ENCODE data around the gene PAGE2.
"Not testable (repeated sequence)": the region's sequence is repeated elsewhere in the genome, so short reads cannot be mapped to it uniquely, and the experiment has no call there.

Gene PAGE2

DNA sequence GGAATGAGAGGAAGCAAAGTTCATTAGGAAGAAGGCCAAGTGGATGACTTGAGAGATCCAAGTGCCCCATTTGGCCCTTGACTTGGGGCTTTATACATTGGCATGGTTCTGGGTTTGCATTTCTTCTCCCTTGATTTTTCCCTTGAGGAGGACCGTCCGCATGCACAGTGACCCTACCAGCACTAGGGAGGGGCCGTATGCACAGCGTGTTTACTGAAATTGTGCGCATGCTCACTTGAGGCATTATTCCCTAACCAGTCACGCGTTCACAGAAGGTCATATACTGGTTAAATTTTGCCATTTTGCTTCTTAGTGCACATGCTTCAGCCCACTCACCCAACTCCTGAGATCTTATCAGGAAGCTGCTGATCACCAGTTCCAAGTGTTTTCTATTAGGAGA, 35.1 kb downstream of the PAGE2 start:
- no peak for DNase-seq (ENCODE audit: low spot score)

DNA sequence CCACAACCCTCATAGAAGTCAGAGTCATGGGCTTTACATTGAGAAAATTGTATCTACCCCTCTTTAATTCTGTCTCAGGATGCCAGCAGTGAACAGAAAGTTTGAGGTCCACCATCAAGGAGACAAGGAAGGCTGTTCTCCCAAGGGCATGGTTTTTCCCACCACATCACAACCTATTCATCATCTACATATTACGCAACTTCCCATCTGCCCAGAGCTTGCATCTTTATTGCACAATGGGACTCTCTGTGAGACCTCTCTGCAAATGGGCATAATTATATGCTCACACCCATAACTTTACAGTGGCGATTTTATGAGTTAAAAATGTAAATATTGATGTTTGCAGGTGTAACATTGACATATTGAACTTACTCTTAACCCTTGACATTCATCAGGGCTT, 38.9 kb downstream of the PAGE2 start:
- DNase-seq (ENCODE audit: low spot score) = no peak

DNA sequence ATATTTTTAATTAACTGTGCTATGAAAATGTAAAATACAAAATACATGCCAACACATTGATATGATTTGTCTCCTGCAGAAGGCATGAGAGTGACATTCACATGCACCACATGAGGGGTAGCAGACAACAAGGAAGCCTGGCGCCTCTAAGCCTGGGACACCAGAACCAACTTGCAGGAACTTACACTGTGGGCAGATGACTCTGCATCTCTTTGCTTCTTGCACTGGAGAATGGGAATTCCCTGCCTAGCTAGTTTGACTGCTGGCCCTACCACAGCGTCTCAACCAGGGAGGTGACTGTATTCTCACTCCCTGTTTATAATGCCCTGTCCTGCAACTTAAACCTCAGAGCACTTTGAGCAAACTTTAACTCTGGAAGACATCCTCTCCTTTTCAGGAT, 40.5 kb downstream of the PAGE2 start:
- DNase-seq (ENCODE audit: low spot score) = no peak

DNA sequence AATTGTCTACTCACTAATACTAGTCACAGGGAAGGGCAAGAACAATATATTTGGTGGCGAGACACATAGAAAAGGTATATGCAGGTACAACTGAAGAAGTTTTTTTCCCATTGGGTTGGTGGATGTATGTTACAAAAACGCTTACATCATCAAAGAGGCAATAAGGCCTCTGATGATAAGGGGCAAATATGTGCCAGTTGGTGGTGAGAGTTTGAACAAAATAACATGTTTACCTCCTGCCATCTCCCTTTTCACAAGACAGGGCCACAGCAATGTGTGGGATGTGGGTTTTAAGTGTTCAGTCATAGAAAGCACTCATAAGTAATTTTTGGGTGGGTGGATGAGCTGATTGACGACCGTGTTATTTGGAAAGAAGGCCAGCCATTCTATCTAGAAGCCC, 41.7 kb downstream of the PAGE2 start:
- no peak for DNase-seq (ENCODE audit: low spot score)

DNA sequence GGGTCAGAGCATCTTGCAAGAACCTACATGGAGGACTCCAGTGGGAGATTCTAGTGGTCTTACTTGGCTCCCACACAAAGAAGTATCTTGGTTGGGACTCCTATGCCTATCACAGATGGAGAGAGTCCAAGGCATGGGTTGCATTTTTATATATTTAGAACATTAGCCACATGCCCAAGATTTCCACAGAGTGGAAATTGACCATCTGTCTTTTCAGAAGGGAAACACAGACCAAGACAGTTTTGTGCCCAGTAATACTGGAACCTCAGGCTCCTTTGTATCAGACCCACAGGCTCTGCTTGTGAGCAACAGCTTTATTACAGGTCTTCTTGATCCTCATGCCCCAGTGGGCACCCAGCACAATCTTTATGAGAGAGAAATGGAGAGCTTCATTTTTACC, 43.6 kb downstream of the PAGE2 start:
- DNase-seq (ENCODE audit: low spot score) = no peak

DNA sequence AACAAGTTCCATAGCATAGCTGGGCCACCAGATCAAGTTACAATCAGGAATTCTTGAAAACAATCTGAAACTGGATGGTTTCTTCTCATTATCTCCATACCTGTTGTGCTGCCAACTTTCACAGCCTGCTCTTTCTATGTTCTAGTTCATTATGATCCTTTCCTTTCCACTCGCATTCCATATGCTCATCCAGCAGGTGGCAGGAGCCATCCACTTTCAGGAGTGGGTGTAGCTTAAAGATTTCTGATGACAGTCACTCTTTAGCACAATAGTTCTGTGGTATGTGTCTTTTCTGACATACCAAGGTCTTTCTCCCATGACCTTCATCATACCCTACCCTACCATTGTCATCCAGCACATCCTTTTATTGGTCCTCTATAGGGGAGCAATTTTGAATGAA, 46.4 kb downstream of the PAGE2 start:
- DNase-seq (ENCODE audit: low spot score) = peak; percentile 15

DNA sequence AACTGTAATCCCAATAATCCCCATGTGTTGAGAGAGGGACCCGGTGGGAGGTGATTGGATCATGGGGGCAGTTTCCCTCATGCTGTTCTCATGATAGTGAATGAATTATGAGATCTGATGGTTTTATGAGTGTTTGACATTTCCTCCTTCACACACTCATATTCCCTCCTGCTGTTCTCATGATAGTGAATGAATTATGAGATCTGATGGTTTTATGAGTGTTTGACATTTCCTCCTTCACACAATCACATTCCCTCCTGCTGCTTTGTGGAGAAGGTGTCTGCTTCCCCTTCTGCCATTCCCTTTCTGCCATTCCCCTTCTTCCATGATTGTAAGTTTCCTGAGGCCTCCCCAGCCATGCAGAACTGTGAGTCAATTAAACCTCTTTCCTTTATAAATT, 52.0 kb downstream of the PAGE2 start:
- DNase-seq (ENCODE audit: low spot score) = not testable (repeated sequence)

Measured in globus pallidus (tissue), 1 donor.